ENCODE results near the gene FAM83G.

The FAM83G gene

DNA sequence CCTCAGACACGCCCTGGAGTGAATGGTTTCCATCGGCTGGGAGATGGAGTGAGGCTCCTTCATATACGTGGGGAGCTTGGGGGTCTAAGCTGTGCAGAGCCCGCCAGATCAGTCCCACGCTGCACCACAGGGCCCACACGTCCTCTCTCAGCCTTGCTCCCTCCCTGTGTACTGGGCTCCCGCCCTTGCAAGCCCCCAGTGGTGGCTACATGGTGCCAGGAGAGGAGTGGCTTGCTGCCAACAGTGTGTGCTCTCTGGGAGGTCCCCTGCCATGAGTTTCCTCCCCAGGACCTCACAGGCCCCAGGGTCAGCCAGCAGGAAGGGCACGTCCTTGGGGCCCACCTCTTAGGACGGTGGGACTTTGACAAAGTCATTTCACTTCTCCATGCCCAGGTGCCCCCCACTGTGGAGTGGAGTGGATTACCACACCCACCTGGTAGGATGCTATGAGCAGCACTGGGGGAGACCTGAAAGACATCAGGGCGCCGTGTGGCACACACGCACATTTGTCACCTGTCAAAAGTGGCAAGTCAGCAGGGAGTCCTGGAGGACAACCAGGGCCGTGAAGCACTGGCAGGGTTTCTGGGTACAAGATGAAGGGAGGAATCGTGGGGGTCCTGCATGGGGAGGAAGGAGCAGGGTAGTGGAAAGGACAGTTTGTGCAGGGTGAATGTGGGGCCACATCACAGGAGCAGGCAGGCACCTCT, 38.9 kb downstream of the FAM83G start:
- H3K9me2 ChIP-seq (replicated peaks; ENCODE audit: control insufficient read depth, low read length), result no peaks in the 10 kb centered on the region
- no peak overlapping the region for H3K27ac ChIP-seq (ENCODE audit: low read depth, low read length)
- H3F3A ChIP-seq (ENCODE audit: control insufficient read depth, insufficient read depth), result no peaks in the 10 kb centered on the region
- H3K4me3 ChIP-seq (ENCODE audit: low read length), result no peak overlapping the region
- H3K36me3 ChIP-seq (ENCODE audit: control insufficient read depth, low read length), result no peaks in the 10 kb centered on the region
- no peaks in the 10 kb centered on the region for H3K27me3 ChIP-seq (ENCODE audit: control insufficient read depth, low read length)
- H3K79me2 ChIP-seq (ENCODE audit: control insufficient read depth, low read length), result no peaks in the 10 kb centered on the region
- H3K4me2 ChIP-seq (ENCODE audit: low read length), result no peak overlapping the region
- no peaks in the 10 kb centered on the region for H3K9me3 ChIP-seq (ENCODE audit: control insufficient read depth, insufficient read depth, low read length)
- no peaks in the 10 kb centered on the region for H4K20me1 ChIP-seq (ENCODE audit: control insufficient read depth, insufficient read depth, low read depth, low read length)
- H3K4me1 ChIP-seq (ENCODE audit: control insufficient read depth, low read length), result peaks cover 10% of the 10 kb centered on the region
- TF ChIP-seq EZH2phosphoT487 (IDR thresholded peaks at IDR 0.05; ENCODE audit: borderline replicate concordance, low read length), result no peak
- no peak for TF ChIP-seq CTCF (IDR thresholded peaks at IDR 0.05; ENCODE audit: low read depth, low read length, poor library complexity, severe bottlenecking)

DNA sequence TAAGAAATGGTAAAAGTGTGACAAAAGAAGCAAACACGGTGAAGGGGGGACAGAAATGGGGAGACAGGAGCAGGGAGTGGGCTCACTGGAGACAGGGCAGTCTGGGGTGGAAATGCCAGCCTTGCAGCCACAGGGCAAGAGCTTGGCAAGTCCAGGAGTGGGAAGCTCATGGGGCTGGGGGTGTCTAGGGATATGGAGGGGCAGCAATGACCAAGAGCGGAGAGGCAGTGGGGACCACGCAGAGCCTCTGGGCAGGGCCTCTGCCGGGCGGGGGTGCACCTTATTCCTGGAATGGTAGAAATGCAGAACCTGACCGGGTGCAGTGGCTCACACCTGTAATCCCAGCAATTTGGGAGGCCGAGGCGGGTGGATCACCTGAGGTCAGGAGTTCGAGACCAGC, 40.0 kb downstream of the FAM83G start:
- Histone ChIP-seq H3K9me3 (ENCODE audit: control insufficient read depth, insufficient read depth, low read length) (no peaks in the 10 kb centered on the region), H3K27me3 (ENCODE audit: control insufficient read depth, low read length) (no peaks in the 10 kb centered on the region), H3K79me2 (ENCODE audit: control insufficient read depth, low read length) (no peaks in the 10 kb centered on the region), H3K27ac (ENCODE audit: low read depth, low read length) (no peak overlapping the region), H3K9me2 (replicated peaks; ENCODE audit: control insufficient read depth, low read length) (no peaks in the 10 kb centered on the region), H3K4me2 (ENCODE audit: low read length) (no peak overlapping the region), H4K20me1 (ENCODE audit: control insufficient read depth, insufficient read depth, low read depth, low read length) (no peaks in the 10 kb centered on the region), H3K4me1 (ENCODE audit: control insufficient read depth, low read length) (peaks cover 14% of the 10 kb centered on the region), H3K36me3 (ENCODE audit: control insufficient read depth, low read length) (no peaks in the 10 kb centered on the region), H3F3A (ENCODE audit: control insufficient read depth, insufficient read depth) (no peaks in the 10 kb centered on the region), H3K4me3 (ENCODE audit: low read length) (no peak overlapping the region)
- TF ChIP-seq EZH2phosphoT487 (IDR thresholded peaks at IDR 0.05; ENCODE audit: borderline replicate concordance, low read length) (no peak), CTCF (IDR thresholded peaks at IDR 0.05; ENCODE audit: low read depth, low read length, poor library complexity, severe bottlenecking) (no peak)

DNA sequence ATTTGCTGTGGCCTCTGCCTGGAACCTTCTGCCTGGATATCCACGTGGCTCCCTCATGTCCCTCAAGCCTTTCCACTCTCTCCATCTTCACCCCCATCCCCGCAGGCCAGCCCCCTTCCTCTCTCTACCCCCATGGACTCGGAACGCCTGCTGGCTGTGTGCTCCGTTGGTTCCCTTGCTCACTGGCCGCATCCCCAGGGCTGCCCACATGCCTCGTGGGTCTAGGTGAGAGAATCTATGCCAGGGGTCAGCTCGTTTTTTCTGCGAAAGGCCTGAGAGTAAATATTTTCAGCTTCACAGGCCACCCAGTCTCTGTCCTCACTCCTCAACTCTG, 40.6 kb downstream of the FAM83G start:
- Histone ChIP-seq H3K4me1 (ENCODE audit: control insufficient read depth, low read length) (peaks cover 14% of the 10 kb centered on the region), H3K36me3 (ENCODE audit: control insufficient read depth, low read length) (no peaks in the 10 kb centered on the region), H4K20me1 (ENCODE audit: control insufficient read depth, insufficient read depth, low read depth, low read length) (no peaks in the 10 kb centered on the region), H3K9me3 (ENCODE audit: control insufficient read depth, insufficient read depth, low read length) (no peaks in the 10 kb centered on the region), H3F3A (ENCODE audit: control insufficient read depth, insufficient read depth) (no peaks in the 10 kb centered on the region), H3K4me2 (ENCODE audit: low read length) (no peak overlapping the region), H3K9me2 (replicated peaks; ENCODE audit: control insufficient read depth, low read length) (no peaks in the 10 kb centered on the region), H3K79me2 (ENCODE audit: control insufficient read depth, low read length) (no peaks in the 10 kb centered on the region), H3K4me3 (ENCODE audit: low read length) (no peak overlapping the region), H3K27ac (ENCODE audit: low read depth, low read length) (no peak overlapping the region), H3K27me3 (ENCODE audit: control insufficient read depth, low read length) (no peaks in the 10 kb centered on the region)
- no peak for TF ChIP-seq CTCF (IDR thresholded peaks at IDR 0.05; ENCODE audit: low read depth, low read length, poor library complexity, severe bottlenecking)
- TF ChIP-seq EZH2phosphoT487 (IDR thresholded peaks at IDR 0.05; ENCODE audit: borderline replicate concordance, low read length), result no peak

All from DOHH2 (cell line).